LNCaP clone FGC (cell line): Measurements from ENCODE around the gene ICOS.

Source experiments
- DNase-seq: peaks from one replicate; pipeline ENCODE4 v3.0.0-alpha.2; 2011; ENCODE audit warnings: low read depth
- H3K4me3 ChIP-seq: 2 replicates; pipeline ENCODE4 v1.5.1; 2011; ENCODE audit warnings: mild to moderate bottlenecking, low read depth, low read length, control low read depth
- CTCF ChIP-seq: IDR thresholded peaks from 2 replicates; pipeline ENCODE4 v1.5.1; 2012; ENCODE audit warnings: mild to moderate bottlenecking; ENCODE audit not compliant: control insufficient read depth, insufficient read depth; ENCODE audit errors: extremely low read depth

Gene ICOS

GRCh38 chr2:203905656-203906055, 30.9 kb upstream of the ICOS start:
- H3K4me3 ChIP-seq, result no peak overlapping the region
- DNase-seq, result no peak
- TF ChIP-seq CTCF, result no peak

DNA sequence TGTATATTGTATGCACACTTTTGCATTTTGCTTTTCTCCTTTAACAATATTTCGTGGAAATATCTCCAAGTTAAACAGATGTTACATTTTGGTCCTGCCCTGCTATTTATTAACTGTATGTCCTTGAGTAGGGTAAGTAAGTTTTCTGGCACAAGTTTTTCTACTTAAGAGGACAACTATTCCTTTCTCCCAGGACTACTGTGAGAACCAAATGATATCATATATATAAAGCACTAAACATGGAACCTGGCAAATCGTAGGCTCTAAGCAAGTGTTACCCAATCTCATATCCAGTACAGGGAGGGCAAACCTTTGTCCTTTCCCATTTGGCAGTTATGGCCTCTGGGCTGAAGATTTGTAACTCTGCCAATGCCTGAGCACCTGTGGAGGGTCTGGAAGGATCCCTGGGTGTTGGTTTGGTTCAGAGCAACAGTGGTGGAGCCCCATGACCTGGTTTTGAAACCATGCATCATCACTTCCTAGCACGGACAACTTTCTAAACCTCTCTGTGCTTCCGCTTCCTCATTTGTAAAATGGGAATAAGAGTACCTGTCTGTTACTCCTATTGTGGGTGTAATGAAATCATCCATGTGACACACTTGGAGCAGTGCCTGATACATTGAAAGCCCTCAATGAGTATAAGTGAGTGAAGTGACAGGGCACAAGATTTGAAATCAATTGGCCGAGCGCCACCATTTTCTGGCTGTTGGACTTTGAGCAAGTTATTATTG, 28.3 kb upstream of the ICOS start:
- DNase-seq, result no peak
- H3K4me3 ChIP-seq, result no peak overlapping the region
- TF ChIP-seq CTCF, result no peak

DNA sequence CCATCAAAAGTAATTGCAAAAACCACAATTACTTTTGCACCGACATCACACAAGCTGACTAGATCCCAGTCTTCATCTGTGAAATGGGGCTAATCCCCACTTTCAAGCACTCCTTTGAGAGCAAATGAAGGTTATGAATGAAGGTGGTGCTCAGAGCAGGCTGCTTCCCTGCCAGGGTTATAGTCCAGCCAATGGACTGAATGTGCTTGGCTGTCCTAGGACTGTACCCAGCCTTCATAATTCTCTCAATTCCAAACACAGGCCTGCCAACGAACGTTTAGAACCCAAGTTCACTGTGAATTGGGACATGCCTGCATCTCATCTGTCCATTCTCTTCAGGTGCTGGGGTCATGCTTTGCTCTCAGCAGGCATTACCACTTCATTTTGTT, 27.8 kb upstream of the ICOS start:
- no peak for DNase-seq
- no peak overlapping the region for H3K4me3 ChIP-seq
- TF ChIP-seq CTCF, result no peak

- peak; percentile 65 for TF ChIP-seq CTCF
- no peak for DNase-seq
- H3K4me3 ChIP-seq, result no peak overlapping the region
These were observed 27.1 kb upstream of the ICOS start for GRCh38 chr2:203909261-203909967.

DNA sequence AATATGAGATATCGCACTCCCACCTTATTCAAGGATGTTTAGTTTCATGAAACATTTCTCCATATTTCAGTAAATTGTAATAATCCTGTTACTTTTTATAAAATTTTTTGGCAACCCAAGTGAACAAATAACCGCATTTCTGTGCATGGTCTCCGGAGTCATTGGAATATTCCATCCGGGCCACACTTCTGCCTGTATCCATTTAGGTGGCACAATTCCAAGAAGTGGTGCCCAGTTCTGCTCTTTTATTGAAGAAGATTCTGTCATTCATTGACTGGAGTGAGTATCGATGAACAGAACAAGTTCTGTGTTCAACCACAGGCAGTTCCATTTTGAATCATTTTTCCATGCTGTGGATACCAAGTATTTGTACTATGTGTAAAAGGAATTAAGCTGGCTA, 26.6 kb upstream of the ICOS start:
- DNase-seq, result no peak
- no peak for TF ChIP-seq CTCF
- H3K4me3 ChIP-seq, result no peak overlapping the region

DNA sequence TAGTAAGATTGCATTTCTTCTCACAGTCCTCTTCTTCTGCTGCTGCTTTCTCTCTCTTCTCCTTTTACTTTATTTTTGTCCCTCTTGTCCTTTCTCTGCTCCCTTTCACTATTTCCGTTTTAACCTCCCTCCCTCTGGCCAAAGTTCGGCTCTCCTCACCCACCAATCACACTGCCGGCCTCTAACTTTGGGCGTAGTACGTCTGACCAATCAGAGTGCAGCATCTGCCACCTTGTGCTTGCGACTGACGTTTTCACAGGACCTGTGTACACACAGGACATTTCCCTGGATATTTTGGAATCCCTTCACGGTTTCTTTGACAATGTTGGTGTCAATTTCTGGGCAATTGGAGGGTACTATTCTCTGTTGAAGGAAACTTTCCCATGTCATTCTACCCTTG, 22.6 kb upstream of the ICOS start:
- no peak for TF ChIP-seq CTCF
- H3K4me3 ChIP-seq, result no peak overlapping the region
- DNase-seq, result no peak
